A549 treated with RU486 at 1 μM for 4 hours (cell line): ENCODE results near the gene CHERP. TPM values are rescaled to one million over a fixed set of nuclear protein-coding genes. Genes with fewer than 3 reads are reported as not detected.

Experiments used
- total RNA-seq: library from RNA; stranded (reverse); fragments of 200-300 nt; extraction: Qiagen RNA extraction; gene quantifications from 5 replicates; pipeline ENCODE4 v1.2.3, GENCODE V29; 2022; ENCODE audit warnings: low read depth

CHERP gene, protein sequence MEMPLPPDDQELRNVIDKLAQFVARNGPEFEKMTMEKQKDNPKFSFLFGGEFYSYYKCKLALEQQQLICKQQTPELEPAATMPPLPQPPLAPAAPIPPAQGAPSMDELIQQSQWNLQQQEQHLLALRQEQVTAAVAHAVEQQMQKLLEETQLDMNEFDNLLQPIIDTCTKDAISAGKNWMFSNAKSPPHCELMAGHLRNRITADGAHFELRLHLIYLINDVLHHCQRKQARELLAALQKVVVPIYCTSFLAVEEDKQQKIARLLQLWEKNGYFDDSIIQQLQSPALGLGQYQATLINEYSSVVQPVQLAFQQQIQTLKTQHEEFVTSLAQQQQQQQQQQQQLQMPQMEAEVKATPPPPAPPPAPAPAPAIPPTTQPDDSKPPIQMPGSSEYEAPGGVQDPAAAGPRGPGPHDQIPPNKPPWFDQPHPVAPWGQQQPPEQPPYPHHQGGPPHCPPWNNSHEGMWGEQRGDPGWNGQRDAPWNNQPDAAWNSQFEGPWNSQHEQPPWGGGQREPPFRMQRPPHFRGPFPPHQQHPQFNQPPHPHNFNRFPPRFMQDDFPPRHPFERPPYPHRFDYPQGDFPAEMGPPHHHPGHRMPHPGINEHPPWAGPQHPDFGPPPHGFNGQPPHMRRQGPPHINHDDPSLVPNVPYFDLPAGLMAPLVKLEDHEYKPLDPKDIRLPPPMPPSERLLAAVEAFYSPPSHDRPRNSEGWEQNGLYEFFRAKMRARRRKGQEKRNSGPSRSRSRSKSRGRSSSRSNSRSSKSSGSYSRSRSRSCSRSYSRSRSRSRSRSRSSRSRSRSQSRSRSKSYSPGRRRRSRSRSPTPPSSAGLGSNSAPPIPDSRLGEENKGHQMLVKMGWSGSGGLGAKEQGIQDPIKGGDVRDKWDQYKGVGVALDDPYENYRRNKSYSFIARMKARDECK
- total RNA-seq: 29.1 to 33.6 TPM (median 31.4 TPM) in 5 replicates

DNA sequence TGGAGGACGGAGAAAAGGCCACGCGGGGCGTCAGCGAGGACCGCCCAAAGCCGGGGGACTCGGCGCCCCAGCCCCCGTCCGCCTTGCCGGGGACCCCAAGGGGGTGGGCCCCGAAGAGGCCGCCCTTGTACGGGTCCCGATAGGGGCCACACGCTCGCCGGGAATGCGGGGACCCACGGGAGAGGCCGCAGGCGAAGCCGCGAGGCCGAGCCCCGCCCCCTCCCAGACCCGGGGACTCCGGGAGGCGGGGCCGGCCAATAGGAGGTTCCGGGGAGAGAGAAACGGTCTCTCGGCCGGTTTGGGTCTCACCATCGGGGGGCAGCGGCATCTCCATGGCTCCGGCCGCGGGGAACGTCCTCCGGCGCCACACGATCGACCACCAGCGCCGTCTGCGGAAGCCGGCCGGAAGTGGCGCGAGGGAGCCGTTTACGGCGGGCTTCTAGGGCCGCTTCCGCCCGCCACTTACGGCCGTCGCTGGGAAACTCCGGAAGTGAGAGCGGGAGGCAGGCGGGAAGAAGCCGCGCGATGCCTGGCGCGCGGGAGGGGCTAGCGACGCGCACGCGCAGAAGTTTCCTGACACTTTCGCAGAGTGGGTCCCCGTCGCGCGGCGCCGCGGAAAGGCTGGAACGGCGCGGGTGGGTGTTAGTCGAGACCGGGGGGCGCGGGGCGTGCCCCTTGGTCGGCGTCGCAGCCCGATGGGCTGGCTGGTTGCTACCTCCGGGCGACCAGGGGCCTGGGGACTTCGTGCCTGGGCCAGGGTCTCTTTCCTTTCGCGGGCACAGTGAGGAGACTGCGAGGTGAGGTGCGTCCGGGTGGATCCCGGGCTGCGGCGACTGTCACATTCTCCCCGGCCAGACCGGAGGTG lies at the start of gene CHERP:
Gene CHERP, minus strand, starts transcription at position 393 of the 865 bp plus-strand sequence. Its CDS starts 59 bp downstream, at position 334.

DNA sequence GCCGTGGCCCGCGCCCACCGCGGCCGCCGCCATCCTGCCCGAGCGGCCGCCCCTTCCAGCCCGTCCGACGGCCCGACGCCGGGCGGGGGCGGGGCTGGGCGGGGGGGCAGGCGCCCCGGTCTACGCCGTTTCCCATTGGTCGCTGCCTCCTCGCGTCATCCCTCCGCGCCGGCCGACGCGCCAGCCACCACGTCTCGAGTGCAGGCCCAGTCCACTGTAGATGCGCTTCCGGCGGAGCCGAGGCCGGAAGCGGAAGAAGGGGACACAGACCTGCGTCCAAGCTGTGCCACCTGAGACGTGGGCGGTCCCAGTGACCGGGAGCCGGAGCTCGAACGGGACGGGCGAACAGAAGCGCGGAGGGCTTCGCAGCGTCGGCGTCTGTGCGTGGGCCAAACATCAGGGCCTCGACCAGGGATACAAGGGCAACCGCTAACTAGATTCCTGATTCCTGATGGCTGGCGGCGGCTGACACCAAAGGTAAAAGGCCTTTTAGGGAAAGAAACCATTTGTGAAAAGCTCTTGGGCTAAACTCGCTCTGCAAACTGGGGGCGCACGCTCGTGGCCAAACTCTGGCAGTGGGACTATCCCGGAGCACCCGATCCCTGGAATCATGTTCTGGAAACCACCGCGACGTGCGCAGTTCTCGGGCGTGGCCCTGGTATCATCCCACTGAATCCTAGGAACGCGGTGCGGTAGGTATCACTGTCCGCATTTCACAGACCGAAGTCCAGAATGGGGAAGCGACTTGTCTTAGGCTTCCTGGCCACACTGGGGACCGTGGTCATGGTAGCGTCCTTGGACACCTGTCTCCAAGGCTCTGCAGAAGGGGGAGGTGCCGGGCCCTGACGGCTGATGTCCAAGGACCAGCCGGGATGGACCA lies 30.3 kb upstream of the CHERP start, which contains the start of gene SLC35E1:
Gene SLC35E1, minus strand, starts transcription at position 84 of the 880 bp plus-strand sequence. Its CDS starts 51 bp downstream, at position 33.

GRCh38 chr19:16495982-16496612 lies 46.1 kb downstream of the CHERP start, which contains the start of the genes C19orf44 and CALR3:
Gene C19orf44, plus strand, starts transcription at chr19:16496394. Its CDS starts 4,399 bp downstream, at chr19:16500793.
Gene CALR3, minus strand, starts transcription at chr19:16496167. Its CDS starts 38 bp downstream, at chr19:16496129.

Other genes with a start within 250 kb of the CHERP start
- gene KLF2, start 217.6 kb downstream of the CHERP start, total RNA-seq: 11.6 to 27.4 TPM (median 23.2 TPM) in 5 replicates
- 12.7 to 17.4 TPM (median 15.4 TPM) in 5 replicates for gene EPS15L1, start 70.5 kb downstream of the CHERP start, total RNA-seq
- gene CALR3, start 46.3 kb downstream of the CHERP start, total RNA-seq: not detected in 5 replicates
- 2.1 to 4.5 TPM (median 2.9 TPM) in 5 replicates for gene C19orf44, start 46.0 kb downstream of the CHERP start, total RNA-seq
- gene SLC35E1, start 30.0 kb upstream of the CHERP start, total RNA-seq: 16.7 to 20.3 TPM (median 19.3 TPM) in 5 replicates
- gene MED26, start 85.8 kb upstream of the CHERP start, total RNA-seq: 3.8 to 6.2 TPM (median 4.6 TPM) in 5 replicates
- 65.6 to 80.5 TPM (median 72.9 TPM) in 5 replicates for gene SMIM7, start 117.7 kb upstream of the CHERP start, total RNA-seq
- 0.87 to 1.8 TPM (median 1.5 TPM) in 5 replicates for gene TMEM38A, start 118.7 kb upstream of the CHERP start, total RNA-seq
- not detected in 5 replicates for gene NWD1, start 177.4 kb upstream of the CHERP start, total RNA-seq